Liver (tissue), 2 donors: Measurements from ENCODE around the gene CTDSP2.

ENCODE experiments used
- CTCF ChIP-seq: fragments of 150-350 bp; IDR thresholded peaks from 2 replicates; pipeline ENCODE4 v1.5.1; 2017; ENCODE audit warnings: improper control_type of control experiment, low read depth, low read length; ENCODE audit not compliant: missing input control
- MAX ChIP-seq: IDR thresholded peaks from 2 replicates; pipeline ENCODE4 v1.6.1; 2016; ENCODE audit warnings: antibody characterized with exemption
- YY1 ChIP-seq: IDR thresholded peaks from 2 replicates; pipeline ENCODE4 v1.6.1; 2016; ENCODE audit warnings: antibody characterized with exemption, mild to moderate bottlenecking
- donor health status: healthy.

GRCh38 chr12:57896115-57896433 is 49.5 kb upstream of the CTDSP2 start:
- no peak for TF ChIP-seq MAX
- TF ChIP-seq CTCF, result no peak
- TF ChIP-seq YY1, result no peak
